Smooth muscle cell (in vitro differentiated cells): ENCODE data around the gene OR5J2. TPM values are rescaled to one million over a fixed set of nuclear protein-coding genes. Genes with fewer than 3 reads are reported as not detected.

Experiments used
- DNase-seq: peaks from one replicate; lab custom pipeline; 2025; ENCODE audit not compliant: unreplicated experiment; lab: John Stamatoyannopoulos, UW
- H2AFZ ChIP-seq: fragments of 200-600 bp; sonication (generic); 2 replicates; pipeline ENCODE4 v1.6.0; 2016; ENCODE audit warnings: antibody characterized with exemption, low read depth, mild to moderate bottlenecking
- H3F3A ChIP-seq: fragments of 200-600 bp; sonication (generic); 2 replicates; pipeline ENCODE4 v1.6.0; 2017; ENCODE audit warnings: antibody characterized with exemption, low read depth
- H3K27ac ChIP-seq: fragments of 200-600 bp; sonication (generic); 2 replicates; pipeline ENCODE4 v1.5.1; 2016; ENCODE audit warnings: low read depth, mild to moderate bottlenecking
- H3K27me3 ChIP-seq: fragments of 200-600 bp; sonication (generic); 2 replicates; pipeline ENCODE4 v1.6.1; 2016; ENCODE audit warnings: low read depth, mild to moderate bottlenecking
- H3K36me3 ChIP-seq: fragments of 200-600 bp; sonication (generic); 2 replicates; pipeline ENCODE4 v1.5.1; 2016; ENCODE audit warnings: low read depth
- H3K4me1 ChIP-seq: fragments of 200-600 bp; sonication (generic); 2 replicates; pipeline ENCODE4 v1.5.1; 2016; ENCODE audit warnings: low read depth
- H3K4me2 ChIP-seq: fragments of 200-600 bp; sonication (generic); 2 replicates; pipeline ENCODE4 v1.6.0; 2016; ENCODE audit warnings: mild to moderate bottlenecking
- H3K4me3 ChIP-seq: fragments of 200-600 bp; sonication (generic); 2 replicates; pipeline ENCODE4 v1.5.1; 2016; ENCODE audit warnings: mild to moderate bottlenecking
- H3K79me2 ChIP-seq: fragments of 200-600 bp; sonication (generic); 2 replicates; pipeline ENCODE4 v1.6.0; 2016; ENCODE audit warnings: low read depth, mild to moderate bottlenecking
- H3K9ac ChIP-seq: fragments of 200-600 bp; sonication (generic); 2 replicates; pipeline ENCODE4 v1.6.0; 2016; ENCODE audit warnings: low read depth
- H3K9me3 ChIP-seq: fragments of 200-600 bp; sonication (generic); replicated peaks from 2 replicates; pipeline ENCODE4 v1.5.1; 2016; ENCODE audit warnings: low read depth
- H4K20me1 ChIP-seq: fragments of 200-600 bp; sonication (generic); 2 replicates; pipeline ENCODE4 v1.6.0; 2016; ENCODE audit warnings: low read depth
- WGBS: methylation state at CpG from one replicate; pipeline ENCODE4 v1.1.7; 2016; ENCODE audit warnings: low lambda C conversion rate; 5-methylcytosine and 5-hydroxymethylcytosine counted together
- polyA plus RNA-seq: library from polyadenylated mRNA; unstranded; fragments of >200 nt; fragmentation: Nextera tagmentation; extraction: Ambion mirVana; gene quantifications from 2 replicates; pipeline ENCODE4 v1.2.1, GENCODE V29; 2016
- total RNA-seq: library from RNA; depleted of rRNA; stranded (reverse); fragments of >200 nt; gene quantifications from 2 replicates; pipeline ENCODE4 v1.2.3, GENCODE V29; 2014
- TF ChIP-seq, protein P1 (sequence below): fragments of 200-600 bp; sonication (generic); IDR thresholded peaks from 2 replicates; pipeline ENCODE4 v1.5.1; 2017; ENCODE audit warnings: borderline replicate concordance, mild to moderate bottlenecking, antibody characterized with exemption; ENCODE audit not compliant: insufficient read depth, poor library complexity, severe bottlenecking

Gene OR5J2
- total and polyA plus RNA-seq, 2 experiments from 2014 or later: not detected

DNA sequence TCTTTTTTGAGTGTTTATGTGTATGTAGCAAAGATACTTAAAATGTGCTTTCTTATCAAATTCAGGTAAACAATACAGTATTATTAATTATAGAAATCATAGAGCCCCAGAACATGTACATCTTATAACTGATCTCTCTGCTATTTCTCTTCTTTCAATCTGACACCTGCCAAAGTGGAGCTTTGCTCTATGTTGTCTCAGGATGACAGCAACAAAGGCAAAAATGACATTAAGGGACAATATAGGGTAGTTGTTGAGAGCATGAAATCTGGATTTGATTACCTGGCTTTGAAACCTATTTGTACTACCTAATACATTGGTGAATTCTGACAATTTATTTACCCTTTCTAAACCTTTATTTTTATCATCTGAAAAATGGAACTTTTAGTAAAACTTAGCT lies 7.0 kb downstream of the OR5J2 start:
- H2AFZ ChIP-seq: no peak overlapping the region
- H3K9ac ChIP-seq: no peak overlapping the region
- no peaks in the 10 kb centered on the region for H3K27me3 ChIP-seq
- TF ChIP-seq, protein P1, sequence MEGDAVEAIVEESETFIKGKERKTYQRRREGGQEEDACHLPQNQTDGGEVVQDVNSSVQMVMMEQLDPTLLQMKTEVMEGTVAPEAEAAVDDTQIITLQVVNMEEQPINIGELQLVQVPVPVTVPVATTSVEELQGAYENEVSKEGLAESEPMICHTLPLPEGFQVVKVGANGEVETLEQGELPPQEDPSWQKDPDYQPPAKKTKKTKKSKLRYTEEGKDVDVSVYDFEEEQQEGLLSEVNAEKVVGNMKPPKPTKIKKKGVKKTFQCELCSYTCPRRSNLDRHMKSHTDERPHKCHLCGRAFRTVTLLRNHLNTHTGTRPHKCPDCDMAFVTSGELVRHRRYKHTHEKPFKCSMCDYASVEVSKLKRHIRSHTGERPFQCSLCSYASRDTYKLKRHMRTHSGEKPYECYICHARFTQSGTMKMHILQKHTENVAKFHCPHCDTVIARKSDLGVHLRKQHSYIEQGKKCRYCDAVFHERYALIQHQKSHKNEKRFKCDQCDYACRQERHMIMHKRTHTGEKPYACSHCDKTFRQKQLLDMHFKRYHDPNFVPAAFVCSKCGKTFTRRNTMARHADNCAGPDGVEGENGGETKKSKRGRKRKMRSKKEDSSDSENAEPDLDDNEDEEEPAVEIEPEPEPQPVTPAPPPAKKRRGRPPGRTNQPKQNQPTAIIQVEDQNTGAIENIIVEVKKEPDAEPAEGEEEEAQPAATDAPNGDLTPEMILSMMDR: no peak
- H3K9me3 ChIP-seq: no peaks in the 10 kb centered on the region
- no peak for DNase-seq
- no peak overlapping the region for H3K4me3 ChIP-seq
- H3K79me2 ChIP-seq: no peaks in the 10 kb centered on the region
- no peaks in the 10 kb centered on the region for H4K20me1 ChIP-seq
- H3K4me1 ChIP-seq: no peaks in the 10 kb centered on the region
- no peaks in the 10 kb centered on the region for H3K36me3 ChIP-seq
- H3K4me2 ChIP-seq: no peak overlapping the region
- no peak overlapping the region for H3K27ac ChIP-seq
- no peaks in the 10 kb centered on the region for H3F3A ChIP-seq

DNA sequence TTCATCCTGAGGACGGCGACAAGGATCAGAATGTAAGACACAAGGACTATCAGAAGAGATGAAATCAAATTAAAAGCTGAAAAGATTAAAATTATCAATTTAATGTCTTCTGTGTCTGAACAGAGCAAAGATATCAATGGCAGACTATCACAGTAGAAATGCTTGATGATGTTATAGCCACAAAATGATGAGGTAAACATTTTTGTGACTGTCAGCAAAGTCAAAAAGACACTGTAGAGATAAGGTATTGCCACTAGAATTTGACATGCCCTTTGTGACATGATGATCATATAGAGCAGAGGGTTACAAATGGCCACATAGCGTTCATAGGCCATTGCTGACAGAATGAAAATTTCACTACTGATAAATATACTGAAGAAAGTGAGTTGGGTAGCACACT lies 12.2 kb downstream of the OR5J2 start:
- no peak overlapping the region for H2AFZ ChIP-seq
- no peaks in the 10 kb centered on the region for H3K27me3 ChIP-seq
- H4K20me1 ChIP-seq: no peaks in the 10 kb centered on the region
- no peak for DNase-seq
- H3K9me3 ChIP-seq: no peaks in the 10 kb centered on the region
- no peaks in the 10 kb centered on the region for H3K36me3 ChIP-seq
- H3K4me1 ChIP-seq: no peaks in the 10 kb centered on the region
- H3K79me2 ChIP-seq: no peaks in the 10 kb centered on the region
- no peaks in the 10 kb centered on the region for H3F3A ChIP-seq
- H3K4me2 ChIP-seq: no peak overlapping the region
- TF ChIP-seq, protein P1: no peak
- 93% methylated on average over 3 of the region's 3 CpGs for WGBS
- no peak overlapping the region for H3K27ac ChIP-seq
- no peak overlapping the region for H3K4me3 ChIP-seq
- no peak overlapping the region for H3K9ac ChIP-seq

DNA sequence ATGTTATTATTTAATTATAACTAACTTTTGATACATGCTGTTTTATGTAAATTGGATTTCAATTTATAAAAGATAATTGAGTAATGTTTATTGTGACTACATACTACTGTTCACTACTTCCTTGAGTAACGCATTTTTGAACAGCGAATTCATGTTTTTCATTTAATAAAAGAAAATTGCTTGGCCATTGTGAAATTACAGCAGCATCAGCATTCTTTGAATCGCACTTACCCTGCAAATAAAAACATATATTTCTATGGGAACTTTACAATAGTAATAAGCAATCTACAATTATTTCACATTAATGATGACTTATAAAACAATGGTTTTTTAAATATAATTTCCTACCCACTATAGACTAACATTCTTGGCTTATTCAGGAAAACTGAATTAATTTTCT lies 20.3 kb downstream of the OR5J2 start:
- H3K9me3 ChIP-seq: no peaks in the 10 kb centered on the region
- no peak overlapping the region for H2AFZ ChIP-seq
- no peak overlapping the region for H3K4me3 ChIP-seq
- H3F3A ChIP-seq: no peaks in the 10 kb centered on the region
- H3K4me2 ChIP-seq: no peak overlapping the region
- TF ChIP-seq, protein P1: no peak
- DNase-seq: no peak
- no peaks in the 10 kb centered on the region for H3K36me3 ChIP-seq
- H4K20me1 ChIP-seq: no peaks in the 10 kb centered on the region
- H3K79me2 ChIP-seq: no peaks in the 10 kb centered on the region
- no peaks in the 10 kb centered on the region for H3K27me3 ChIP-seq
- H3K27ac ChIP-seq: no peak overlapping the region
- no peaks in the 10 kb centered on the region for H3K4me1 ChIP-seq
- 95% methylated on average over 3 of the region's 3 CpGs for WGBS
- H3K9ac ChIP-seq: no peak overlapping the region

DNA sequence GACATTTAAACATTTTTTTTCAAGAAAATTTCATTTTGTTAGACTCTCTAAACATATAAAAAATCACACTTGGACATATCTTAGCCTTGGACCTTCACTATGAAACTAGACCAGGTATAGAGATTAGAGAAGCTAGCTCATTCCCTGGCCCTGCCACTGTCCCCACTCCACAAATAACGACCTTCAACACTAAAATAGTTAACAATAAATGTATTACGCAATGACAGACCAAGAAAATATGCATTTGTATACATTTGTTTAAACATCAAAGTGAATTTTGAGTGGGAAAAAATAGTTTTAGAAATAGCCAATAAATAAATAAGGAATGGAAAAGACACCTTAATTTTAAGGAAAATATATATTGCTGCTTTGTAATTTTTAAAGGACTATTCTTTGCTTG lies 20.9 kb downstream of the OR5J2 start:
- DNase-seq: no peak
- Histone ChIP-seq H3K9ac (no peak overlapping the region), H3K36me3 (no peaks in the 10 kb centered on the region), H4K20me1 (no peaks in the 10 kb centered on the region), H3K4me1 (no peaks in the 10 kb centered on the region), H3K27me3 (no peaks in the 10 kb centered on the region), H3K4me3 (no peak overlapping the region), H3F3A (no peaks in the 10 kb centered on the region), H3K79me2 (no peaks in the 10 kb centered on the region), H3K4me2 (no peak overlapping the region), H3K9me3 (no peaks in the 10 kb centered on the region), H3K27ac (no peak overlapping the region), H2AFZ (no peak overlapping the region)
- WGBS: 82% methylated on average over 2 of the region's 2 CpGs
- TF ChIP-seq, protein P1: no peak
